ENCODE results near the gene RALB.

DNA sequence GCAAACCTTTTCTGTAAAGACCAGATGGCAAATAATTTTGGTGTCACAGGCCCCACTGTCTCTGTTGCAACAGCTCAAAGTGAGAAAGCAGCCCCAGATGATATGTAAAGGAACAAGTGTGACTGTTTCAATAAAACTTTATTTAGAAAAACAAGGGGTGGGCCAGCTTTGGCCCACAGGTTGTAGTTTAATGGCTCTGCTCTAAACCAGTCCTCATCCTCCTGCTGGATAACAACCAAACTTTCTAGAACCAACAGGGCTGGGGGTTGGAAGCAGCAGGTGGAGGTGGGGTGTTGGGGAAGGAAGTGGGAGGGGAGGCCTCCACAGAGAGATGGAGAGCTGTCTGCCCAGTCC lies 64.5 kb downstream of the RALB start:
- TF ChIP-seq, protein P1, sequence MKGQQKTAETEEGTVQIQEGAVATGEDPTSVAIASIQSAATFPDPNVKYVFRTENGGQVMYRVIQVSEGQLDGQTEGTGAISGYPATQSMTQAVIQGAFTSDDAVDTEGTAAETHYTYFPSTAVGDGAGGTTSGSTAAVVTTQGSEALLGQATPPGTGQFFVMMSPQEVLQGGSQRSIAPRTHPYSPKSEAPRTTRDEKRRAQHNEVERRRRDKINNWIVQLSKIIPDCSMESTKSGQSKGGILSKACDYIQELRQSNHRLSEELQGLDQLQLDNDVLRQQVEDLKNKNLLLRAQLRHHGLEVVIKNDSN (IDR thresholded peaks at IDR 0.05), result no peak
- TF ChIP-seq EP300 (IDR thresholded peaks at IDR 0.05; ENCODE audit: borderline replicate concordance), result no peak
- TF ChIP-seq, protein P2, sequence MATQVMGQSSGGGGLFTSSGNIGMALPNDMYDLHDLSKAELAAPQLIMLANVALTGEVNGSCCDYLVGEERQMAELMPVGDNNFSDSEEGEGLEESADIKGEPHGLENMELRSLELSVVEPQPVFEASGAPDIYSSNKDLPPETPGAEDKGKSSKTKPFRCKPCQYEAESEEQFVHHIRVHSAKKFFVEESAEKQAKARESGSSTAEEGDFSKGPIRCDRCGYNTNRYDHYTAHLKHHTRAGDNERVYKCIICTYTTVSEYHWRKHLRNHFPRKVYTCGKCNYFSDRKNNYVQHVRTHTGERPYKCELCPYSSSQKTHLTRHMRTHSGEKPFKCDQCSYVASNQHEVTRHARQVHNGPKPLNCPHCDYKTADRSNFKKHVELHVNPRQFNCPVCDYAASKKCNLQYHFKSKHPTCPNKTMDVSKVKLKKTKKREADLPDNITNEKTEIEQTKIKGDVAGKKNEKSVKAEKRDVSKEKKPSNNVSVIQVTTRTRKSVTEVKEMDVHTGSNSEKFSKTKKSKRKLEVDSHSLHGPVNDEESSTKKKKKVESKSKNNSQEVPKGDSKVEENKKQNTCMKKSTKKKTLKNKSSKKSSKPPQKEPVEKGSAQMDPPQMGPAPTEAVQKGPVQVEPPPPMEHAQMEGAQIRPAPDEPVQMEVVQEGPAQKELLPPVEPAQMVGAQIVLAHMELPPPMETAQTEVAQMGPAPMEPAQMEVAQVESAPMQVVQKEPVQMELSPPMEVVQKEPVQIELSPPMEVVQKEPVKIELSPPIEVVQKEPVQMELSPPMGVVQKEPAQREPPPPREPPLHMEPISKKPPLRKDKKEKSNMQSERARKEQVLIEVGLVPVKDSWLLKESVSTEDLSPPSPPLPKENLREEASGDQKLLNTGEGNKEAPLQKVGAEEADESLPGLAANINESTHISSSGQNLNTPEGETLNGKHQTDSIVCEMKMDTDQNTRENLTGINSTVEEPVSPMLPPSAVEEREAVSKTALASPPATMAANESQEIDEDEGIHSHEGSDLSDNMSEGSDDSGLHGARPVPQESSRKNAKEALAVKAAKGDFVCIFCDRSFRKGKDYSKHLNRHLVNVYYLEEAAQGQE (IDR thresholded peaks at IDR 0.05; ENCODE audit: low read depth), result no peak
- TF ChIP-seq TAF1 (IDR thresholded peaks at IDR 0.05; ENCODE audit: low read depth), result no peak
- no peak for TF ChIP-seq EGR1 (IDR thresholded peaks at IDR 0.05)
- no peak for TF ChIP-seq RAD21 (IDR thresholded peaks at IDR 0.05; ENCODE audit: low read depth)
- no peak for TF ChIP-seq YY1 (IDR thresholded peaks at IDR 0.05; ENCODE audit: low read depth)
- no peak for TF ChIP-seq CREB1 (IDR thresholded peaks at IDR 0.05; ENCODE audit: low read depth)
- TF ChIP-seq MAX (IDR thresholded peaks at IDR 0.05), result no peak
